PC-3 (cell line): ENCODE measurements around the gene IFNGR1. TPM values are rescaled to one million over a fixed set of nuclear protein-coding genes. Genes with fewer than 3 reads are reported as not detected.

Source experiments
- ATAC-seq: fragments of 200-7000 bp; cut with Tn5 transposase; 2 replicates; pipeline ENCODE4 v1.9.1; 2020; ENCODE audit warnings: mild to moderate bottlenecking, moderate library complexity
- BruUV-seq: library from RNA; stranded (reverse); fragments of 400-500 nt; replicated peaks from 2 replicates; lab custom pipeline; 2021; lab: Mats Ljungman, UMichigan
- CTCF ChIA-PET: fragments of 300-600 bp; sonication (Branson Sonifier 250); formaldehyde crosslinking; loops from one replicate; lab custom pipeline; 2022; ENCODE audit warnings: antibody characterized with exemption; lab: Charles Lee
- POLR2A ChIA-PET: fragments of 300-600 bp; sonication (Branson Sonifier 250); formaldehyde crosslinking; loops from one replicate; lab custom pipeline; 2022; ENCODE audit warnings: antibody characterized with exemption; ENCODE audit not compliant: unreplicated experiment; lab: Charles Lee
- DNase-seq: peaks from one replicate; pipeline ENCODE4 v3.0.0-alpha.2; 2015
- H2AFZ ChIP-seq: fragments of 300-600 bp; sonication (generic); 2 replicates; pipeline ENCODE4 v1.6.0; 2016; ENCODE audit warnings: antibody characterized with exemption, low read length
- H3F3A ChIP-seq: fragments of 300-600 bp; sonication (generic); one replicate; pipeline ENCODE4 v1.6.0; 2017; ENCODE audit warnings: antibody characterized with exemption, low read length, control low read depth, mild to moderate bottlenecking; ENCODE audit not compliant: unreplicated experiment
- H3K27ac ChIP-seq: fragments of 300-600 bp; sonication (generic); 2 replicates; pipeline ENCODE4 v1.5.1; 2016; ENCODE audit warnings: mild to moderate bottlenecking, low read length
- H3K27me3 ChIP-seq: fragments of 300-600 bp; sonication (generic); 2 replicates; pipeline ENCODE4 v1.6.1; 2016; ENCODE audit warnings: low read length, mixed read lengths
- H3K36me3 ChIP-seq: fragments of 300-600 bp; sonication (generic); 2 replicates; pipeline ENCODE4 v1.6.1; 2016; ENCODE audit warnings: low read depth, mixed run types, low read length, mixed read lengths
- H3K4me1 ChIP-seq: fragments of 300-600 bp; sonication (generic); 2 replicates; pipeline ENCODE4 v1.5.1; 2016; ENCODE audit warnings: low read length; ENCODE audit not compliant: insufficient read depth
- H3K4me2 ChIP-seq: fragments of 300-600 bp; sonication (generic); 2 replicates; pipeline ENCODE4 v1.6.0; 2016; ENCODE audit warnings: low read length
- H3K4me3 ChIP-seq: fragments of 300-600 bp; sonication (generic); 2 replicates; pipeline ENCODE4 v1.5.1; 2016; ENCODE audit warnings: mild to moderate bottlenecking, low read length, mixed read lengths
- H3K79me2 ChIP-seq: fragments of 300-600 bp; sonication (generic); 2 replicates; pipeline ENCODE4 v1.6.1; 2017; ENCODE audit warnings: low read length, mixed read lengths
- H3K9ac ChIP-seq: fragments of 300-600 bp; sonication (generic); 2 replicates; pipeline ENCODE4 v1.6.0; 2016; ENCODE audit warnings: mild to moderate bottlenecking, low read length
- H3K9me2 ChIP-seq: fragments of 300-600 bp; sonication (generic); replicated peaks from 2 replicates; pipeline ENCODE4 v1.6.1; 2016; ENCODE audit warnings: mixed run types, low read length, mixed read lengths
- H3K9me3 ChIP-seq: fragments of 300-600 bp; sonication (generic); 2 replicates; pipeline ENCODE4 v1.6.1; 2016; ENCODE audit warnings: low read length, mixed read lengths
- H4K20me1 ChIP-seq: fragments of 300-600 bp; sonication (generic); 2 replicates; pipeline ENCODE4 v1.6.1; 2016; ENCODE audit warnings: low read length, mixed read lengths
- EZH2 ChIP-seq: fragments of 300-600 bp; sonication (generic); IDR thresholded peaks from one replicate; pipeline ENCODE4 v1.6.1; 2017; ENCODE audit warnings: antibody characterized with exemption, mild to moderate bottlenecking, low read length; ENCODE audit not compliant: unreplicated experiment
- EZH2phosphoT487 ChIP-seq: fragments of 300-600 bp; sonication (generic); IDR thresholded peaks from 2 replicates; pipeline ENCODE4 v1.6.1; 2018; ENCODE audit warnings: mild to moderate bottlenecking, antibody characterized with exemption, low read length, borderline replicate concordance
- intact Hi-C: fragments of 100-400 bp; cut with micrococcal nuclease; formaldehyde crosslinking; loops from 2 replicates; pipeline ENCODE4 v1.9.0; 2023
- total RNA-seq: library from RNA; depleted of rRNA; stranded (reverse); fragments of >200 nt; gene quantifications from 2 replicates; pipeline ENCODE4 v1.2.3, GENCODE V29; 2014; rRNA removed
- TF ChIP-seq, protein P1 (sequence below): fragments of 300-600 bp; sonication (generic); conservative IDR thresholded peaks from 2 replicates; pipeline ENCODE4 v1.5.1; 2017; ENCODE audit warnings: antibody characterized with exemption, low read depth, mild to moderate bottlenecking, low read length

IFNGR1 gene
- total RNA-seq, 1 experiment from 2014 or later = 24.6 TPM

DNA sequence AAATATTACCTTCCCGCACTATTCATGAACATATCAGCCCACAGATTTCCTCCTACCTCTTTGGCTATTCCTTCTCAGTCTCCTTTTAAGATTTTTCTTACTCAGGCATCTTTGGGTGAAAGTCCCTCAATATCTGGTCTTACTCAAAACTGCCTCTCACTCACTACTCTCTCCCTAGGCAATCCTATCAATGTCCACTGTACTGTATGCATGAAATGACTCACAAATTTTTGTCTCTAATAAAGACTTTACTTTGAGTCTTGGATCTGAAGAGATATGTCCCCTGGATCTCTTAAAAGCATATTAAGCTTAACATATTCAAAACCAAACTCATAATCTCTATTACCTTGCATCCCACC, 70.2 kb downstream of the IFNGR1 start:
- no peak for DNase-seq
- no peaks in the 10 kb centered on the region for H4K20me1 ChIP-seq
- TF ChIP-seq EZH2 = no peak
- TF ChIP-seq, protein P1, sequence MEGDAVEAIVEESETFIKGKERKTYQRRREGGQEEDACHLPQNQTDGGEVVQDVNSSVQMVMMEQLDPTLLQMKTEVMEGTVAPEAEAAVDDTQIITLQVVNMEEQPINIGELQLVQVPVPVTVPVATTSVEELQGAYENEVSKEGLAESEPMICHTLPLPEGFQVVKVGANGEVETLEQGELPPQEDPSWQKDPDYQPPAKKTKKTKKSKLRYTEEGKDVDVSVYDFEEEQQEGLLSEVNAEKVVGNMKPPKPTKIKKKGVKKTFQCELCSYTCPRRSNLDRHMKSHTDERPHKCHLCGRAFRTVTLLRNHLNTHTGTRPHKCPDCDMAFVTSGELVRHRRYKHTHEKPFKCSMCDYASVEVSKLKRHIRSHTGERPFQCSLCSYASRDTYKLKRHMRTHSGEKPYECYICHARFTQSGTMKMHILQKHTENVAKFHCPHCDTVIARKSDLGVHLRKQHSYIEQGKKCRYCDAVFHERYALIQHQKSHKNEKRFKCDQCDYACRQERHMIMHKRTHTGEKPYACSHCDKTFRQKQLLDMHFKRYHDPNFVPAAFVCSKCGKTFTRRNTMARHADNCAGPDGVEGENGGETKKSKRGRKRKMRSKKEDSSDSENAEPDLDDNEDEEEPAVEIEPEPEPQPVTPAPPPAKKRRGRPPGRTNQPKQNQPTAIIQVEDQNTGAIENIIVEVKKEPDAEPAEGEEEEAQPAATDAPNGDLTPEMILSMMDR = no peak
- no peak for TF ChIP-seq EZH2phosphoT487
- H3K4me1 ChIP-seq = no peaks in the 10 kb centered on the region
- H3K27ac ChIP-seq = no peak overlapping the region
- CTCF ChIA-PET = no interaction called here
- H3K79me2 ChIP-seq = no peaks in the 10 kb centered on the region
- no peaks in the 10 kb centered on the region for H3K36me3 ChIP-seq
- H3K9ac ChIP-seq = no peak overlapping the region
- H3K4me3 ChIP-seq = no peak overlapping the region
- no peak overlapping the region for H2AFZ ChIP-seq
- no peaks in the 10 kb centered on the region for H3F3A ChIP-seq
- H3K27me3 ChIP-seq = no peaks in the 10 kb centered on the region
- ATAC-seq = no peak
- POLR2A ChIA-PET = no interaction called here
- no peaks in the 10 kb centered on the region for H3K9me2 ChIP-seq
- no peaks in the 10 kb centered on the region for H3K9me3 ChIP-seq
- intact Hi-C loops = no loop called here
- H3K4me2 ChIP-seq = no peak overlapping the region
- no TSS peak for BruUV-seq

DNA sequence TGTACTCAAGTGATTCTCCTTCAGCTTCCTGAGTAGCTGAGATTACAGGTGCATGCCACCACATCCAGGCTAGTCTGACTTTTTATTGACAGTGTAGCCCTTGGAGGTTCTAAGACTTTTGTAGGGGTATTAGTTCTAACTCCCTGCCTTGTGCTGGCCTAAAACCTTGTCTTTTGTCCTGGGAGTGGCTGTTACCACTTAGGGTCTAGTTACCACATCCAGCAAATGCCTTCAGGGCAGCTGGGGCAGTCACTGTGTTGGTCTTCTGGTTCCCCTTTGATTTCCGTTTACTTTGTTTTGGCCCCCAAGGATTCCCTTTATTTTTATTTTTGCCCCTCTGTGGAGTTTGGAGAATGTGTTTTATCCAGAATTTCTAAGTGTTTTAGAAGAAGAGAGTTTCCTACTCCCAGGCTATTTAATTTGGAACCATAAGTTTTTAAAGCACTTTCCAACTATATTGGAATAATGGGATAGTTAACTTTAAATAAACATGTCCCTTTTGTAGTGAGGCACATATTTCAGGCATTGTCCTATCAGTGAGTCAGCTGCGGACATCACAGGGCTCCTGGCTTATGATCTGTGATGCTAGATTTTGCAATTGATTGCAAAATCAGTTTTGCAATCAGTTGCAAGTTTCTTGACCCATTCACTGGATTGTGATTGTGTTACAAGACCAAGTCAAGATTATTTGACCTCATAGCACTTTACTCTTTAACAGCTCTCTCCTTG, 70.7 kb downstream of the IFNGR1 start:
- Histone ChIP-seq H3K9me2 (no peaks in the 10 kb centered on the region), H4K20me1 (no peaks in the 10 kb centered on the region), H3K4me3 (no peak overlapping the region), H3K4me2 (no peak overlapping the region), H3K4me1 (no peaks in the 10 kb centered on the region), H3K9me3 (no peaks in the 10 kb centered on the region), H2AFZ (no peak overlapping the region), H3K27ac (no peak overlapping the region), H3K27me3 (no peaks in the 10 kb centered on the region), H3K9ac (no peak overlapping the region), H3F3A (no peaks in the 10 kb centered on the region), H3K79me2 (no peaks in the 10 kb centered on the region), H3K36me3 (no peaks in the 10 kb centered on the region)
- no peak for ATAC-seq
- no TSS peak for BruUV-seq
- DNase-seq = peak; percentile 13
- POLR2A ChIA-PET = no interaction called here
- intact Hi-C loops = no loop called here
- CTCF ChIA-PET = no interaction called here
- TF ChIP-seq EZH2phosphoT487 (no peak), EZH2 (no peak)
- TF ChIP-seq, protein P1 = no peak

Other genes starting within 250 kb of the IFNGR1 start
- 3.5 and 6.0 TPM in 2 replicates for gene IL20RA, start 174.4 kb downstream of the IFNGR1 start, total RNA-seq
- not detected in 2 replicates for gene IL22RA2, start 45.7 kb downstream of the IFNGR1 start, total RNA-seq